ENCODE results near the gene RDX. TPM values are rescaled to one million over a fixed set of nuclear protein-coding genes. Genes with fewer than 3 reads are reported as not detected.
A peak's percentile ranks its signal among the peaks of the same experiment; 100 is the strongest.

The RDX gene
- total RNA-seq, 1 experiment from 2014 or later: 132 TPM

DNA sequence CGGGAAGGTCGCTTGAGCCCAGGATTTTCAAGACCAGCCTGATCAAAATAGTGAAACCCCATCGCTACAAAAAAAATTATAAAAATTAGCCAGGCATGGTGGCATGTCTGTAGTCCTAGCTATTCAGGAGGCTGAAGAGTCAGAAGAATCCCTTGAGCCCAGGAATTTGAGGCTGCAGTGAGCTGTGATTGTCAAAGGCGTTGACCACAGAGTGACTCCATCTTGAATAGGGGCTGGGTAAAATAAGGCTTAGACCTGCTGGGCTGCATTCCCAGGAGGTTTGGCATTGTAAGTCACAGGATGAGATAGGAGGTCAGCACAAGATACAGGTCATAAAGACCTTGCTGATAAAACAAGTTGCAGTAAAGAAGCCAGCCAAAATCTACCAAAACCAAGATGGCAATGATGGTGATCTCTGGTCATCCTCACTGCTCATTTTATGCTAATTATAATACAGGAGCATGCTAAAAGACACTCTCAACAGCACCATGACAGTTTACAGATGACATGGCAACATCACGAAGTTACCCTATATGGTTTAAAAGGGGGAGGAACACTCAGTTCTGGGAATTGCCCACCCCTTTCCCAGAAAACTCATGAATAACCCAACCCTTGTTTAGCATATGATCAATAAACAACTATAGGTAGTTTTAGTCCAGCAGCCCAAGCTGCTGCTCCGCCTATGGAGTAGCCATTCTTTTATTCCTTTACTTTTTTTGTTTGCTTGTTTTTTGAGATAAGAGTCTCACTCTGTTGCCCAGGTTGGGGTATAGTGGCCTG lies 2.8 kb upstream of the RDX start:
- H3K27me3 Mint-ChIP-seq (ENCODE audit: insufficient read depth, unreplicated experiment): no peaks in the 10 kb centered on the region
- DNase-seq (ENCODE audit: unreplicated experiment): no peak
- intact Hi-C loops (cut with micrococcal nuclease): loop anchor here (5.0 kb wide), 3 partner anchors 47 to 97 kb away; no protein-coding TSS in a partner anchor
- peaks cover 5% of the 10 kb centered on the region for H3K36me3 Mint-ChIP-seq (ENCODE audit: insufficient read depth, unreplicated experiment)
- no peak overlapping the region for H3K27ac Mint-ChIP-seq (ENCODE audit: low read depth, unreplicated experiment)
- BruUV-seq (replicated peaks): no TSS peak
- peaks cover 15% of the 10 kb centered on the region for H3K4me1 Mint-ChIP-seq (ENCODE audit: insufficient read depth, unreplicated experiment)
- H3K4me3 Mint-ChIP-seq (ENCODE audit: unreplicated experiment): no peak overlapping the region
- TF ChIP-seq, protein P1, sequence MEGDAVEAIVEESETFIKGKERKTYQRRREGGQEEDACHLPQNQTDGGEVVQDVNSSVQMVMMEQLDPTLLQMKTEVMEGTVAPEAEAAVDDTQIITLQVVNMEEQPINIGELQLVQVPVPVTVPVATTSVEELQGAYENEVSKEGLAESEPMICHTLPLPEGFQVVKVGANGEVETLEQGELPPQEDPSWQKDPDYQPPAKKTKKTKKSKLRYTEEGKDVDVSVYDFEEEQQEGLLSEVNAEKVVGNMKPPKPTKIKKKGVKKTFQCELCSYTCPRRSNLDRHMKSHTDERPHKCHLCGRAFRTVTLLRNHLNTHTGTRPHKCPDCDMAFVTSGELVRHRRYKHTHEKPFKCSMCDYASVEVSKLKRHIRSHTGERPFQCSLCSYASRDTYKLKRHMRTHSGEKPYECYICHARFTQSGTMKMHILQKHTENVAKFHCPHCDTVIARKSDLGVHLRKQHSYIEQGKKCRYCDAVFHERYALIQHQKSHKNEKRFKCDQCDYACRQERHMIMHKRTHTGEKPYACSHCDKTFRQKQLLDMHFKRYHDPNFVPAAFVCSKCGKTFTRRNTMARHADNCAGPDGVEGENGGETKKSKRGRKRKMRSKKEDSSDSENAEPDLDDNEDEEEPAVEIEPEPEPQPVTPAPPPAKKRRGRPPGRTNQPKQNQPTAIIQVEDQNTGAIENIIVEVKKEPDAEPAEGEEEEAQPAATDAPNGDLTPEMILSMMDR (IDR thresholded peaks at IDR 0.05; ENCODE audit: unreplicated experiment): no peak
- H3K9me3 Mint-ChIP-seq (ENCODE audit: unreplicated experiment): no peaks in the 10 kb centered on the region
- CTCF ChIA-PET: interaction anchor here (0.8 to 2.2 kb wide), 2 partner anchors 69 to 931 kb away, joined by 4 to 9 read pairs; no protein-coding TSS in a partner anchor
- POLR2A ChIA-PET: interaction anchor here (1.1 to 3.2 kb wide), 5 partner anchors 35 to 105 kb away, joined by 3 to 12 read pairs (median 4); no protein-coding TSS in a partner anchor

DNA sequence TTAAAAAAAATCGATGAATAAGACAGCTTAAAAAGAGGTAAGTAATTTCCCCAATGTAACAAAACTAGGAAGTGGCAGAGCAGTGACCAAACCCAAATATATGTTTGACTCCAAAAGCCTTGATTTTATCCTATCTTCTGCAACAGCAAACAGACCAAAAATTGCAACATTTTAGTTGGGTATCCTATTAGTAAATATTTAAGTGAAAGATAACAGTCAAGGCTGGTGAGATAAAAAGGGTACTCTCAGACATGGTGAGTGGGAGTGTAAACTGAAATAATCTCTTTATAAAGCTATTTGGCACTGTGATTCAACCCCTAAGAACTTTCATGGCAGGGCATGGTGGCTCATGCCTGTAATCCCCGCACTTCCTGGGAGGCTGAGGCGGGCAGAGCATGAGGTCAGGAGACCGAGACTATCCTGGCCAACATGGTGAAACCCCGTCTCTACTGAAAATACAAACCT lies 1.9 kb upstream of the RDX start:
- no TSS peak for BruUV-seq (replicated peaks)
- no peaks in the 10 kb centered on the region for H3K9me3 Mint-ChIP-seq (ENCODE audit: unreplicated experiment)
- no peaks in the 10 kb centered on the region for H3K27me3 Mint-ChIP-seq (ENCODE audit: insufficient read depth, unreplicated experiment)
- H3K4me1 Mint-ChIP-seq (ENCODE audit: insufficient read depth, unreplicated experiment): peaks cover 15% of the 10 kb centered on the region
- no peak overlapping the region for H3K4me3 Mint-ChIP-seq (ENCODE audit: unreplicated experiment)
- TF ChIP-seq, protein P1 (IDR thresholded peaks at IDR 0.05; ENCODE audit: unreplicated experiment): no peak
- DNase-seq (ENCODE audit: unreplicated experiment): peak; percentile 34
- H3K36me3 Mint-ChIP-seq (ENCODE audit: insufficient read depth, unreplicated experiment): peaks cover 5% of the 10 kb centered on the region
- intact Hi-C loops (cut with micrococcal nuclease): loop anchor here (5.0 kb wide), 3 partner anchors 46 to 96 kb away; no protein-coding TSS in a partner anchor
- CTCF ChIA-PET: interaction anchor here (0.6 to 2.2 kb wide), 3 partner anchors 70 to 932 kb away, joined by 3 to 9 read pairs (median 4); no protein-coding TSS in a partner anchor
- H3K27ac Mint-ChIP-seq (ENCODE audit: low read depth, unreplicated experiment): no peak overlapping the region
- POLR2A ChIA-PET: interaction anchor here (0.7 to 3.2 kb wide), 10 partner anchors 8 to 190 kb away, joined by 3 to 19 read pairs (median 4); partner anchors contain the start of gene FDX1

DNA sequence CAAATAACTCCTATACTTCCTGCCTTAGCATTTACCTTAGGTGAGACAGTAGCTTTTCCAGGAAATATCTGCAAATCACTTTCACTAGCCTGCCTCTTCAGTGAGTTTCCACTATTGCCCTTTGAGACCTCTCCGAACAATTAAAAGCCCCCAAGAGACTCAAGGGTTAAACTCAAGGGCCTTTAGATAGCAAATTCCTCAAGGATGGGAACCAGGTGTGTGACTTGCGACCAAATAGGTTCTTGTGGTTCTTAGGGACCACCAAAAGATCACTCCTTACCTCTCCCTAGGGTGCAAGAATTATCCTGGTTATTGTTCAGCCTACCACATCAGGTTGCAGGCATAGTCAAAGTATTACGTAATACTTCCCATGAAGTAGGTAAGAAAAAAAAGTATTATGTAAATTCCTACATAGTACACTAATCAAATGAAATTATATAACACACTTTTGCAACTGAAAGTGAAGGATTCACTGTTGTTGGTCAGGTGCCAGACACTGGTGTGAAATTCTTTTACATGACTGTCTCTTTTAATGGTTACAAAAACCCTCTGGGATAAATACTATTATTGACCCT lies 1.4 kb upstream of the RDX start:
- Mint-ChIP-seq H3K4me3 (ENCODE audit: unreplicated experiment) (peak overlapping the region; percentile 81), H3K27ac (ENCODE audit: low read depth, unreplicated experiment) (no peak overlapping the region), H3K9me3 (ENCODE audit: unreplicated experiment) (no peaks in the 10 kb centered on the region), H3K4me1 (ENCODE audit: insufficient read depth, unreplicated experiment) (peaks cover 15% of the 10 kb centered on the region), H3K36me3 (ENCODE audit: insufficient read depth, unreplicated experiment) (peaks cover 5% of the 10 kb centered on the region), H3K27me3 (ENCODE audit: insufficient read depth, unreplicated experiment) (no peaks in the 10 kb centered on the region)
- intact Hi-C loops (cut with micrococcal nuclease): loop anchor here (5.0 kb wide), 3 partner anchors 46 to 96 kb away; no protein-coding TSS in a partner anchor
- BruUV-seq (replicated peaks): no TSS peak
- POLR2A ChIA-PET: interaction anchor here (0.7 to 3.2 kb wide), 17 partner anchors 9 to 204 kb away, joined by 3 to 19 read pairs (median 4); partner anchors contain the start of genes FDX1 and ZC3H12C
- CTCF ChIA-PET: interaction anchor here (0.6 to 2.2 kb wide), 6 partner anchors 18 to 135 kb away, joined by 3 to 9 read pairs (median 3); no protein-coding TSS in a partner anchor
- DNase-seq (ENCODE audit: unreplicated experiment): peak; percentile 56
- TF ChIP-seq, protein P1 (IDR thresholded peaks at IDR 0.05; ENCODE audit: unreplicated experiment): no peak
